ENCODE results near the gene ACTN2.

The ACTN2 gene

GRCh38 chr1:236741753-236742152 lies 55.5 kb downstream of the ACTN2 start:
- Histone ChIP-seq H3K27me3 (no peaks in the 10 kb centered on the region), H3K4me1 (no peaks in the 10 kb centered on the region), H3K36me3 (peaks cover 35 to 54% (median 52%) of the 10 kb centered on the region in 3 donors), H3K4me3 (no peak overlapping the region), H3K27ac (no peak overlapping the region), H3K9me3 (no peaks in the 10 kb centered on the region)
- intact Hi-C loops (cut with DNase I; ENCODE audit: low total_unique reads), result no loop called here
- no peak for TF ChIP-seq CTCF (IDR thresholded peaks at IDR 0.05)
- DNase-seq, result no peak

- intact Hi-C loops (cut with DNase I; ENCODE audit: low total_unique reads), result no loop called here
- H3K9me3 ChIP-seq, result no peaks in the 10 kb centered on the region
- H3K27me3 ChIP-seq, result no peaks in the 10 kb centered on the region
- no peak for TF ChIP-seq CTCF (IDR thresholded peaks at IDR 0.05)
- no peak overlapping the region for H3K27ac ChIP-seq
- no peak overlapping the region for H3K4me3 ChIP-seq
- no peaks in the 10 kb centered on the region for H3K4me1 ChIP-seq
- no peak for DNase-seq
- peaks cover 35 to 46% (median 43%) of the 10 kb centered on the region in 3 donors for H3K36me3 ChIP-seq
Measured at GRCh38 chr1:236742421-236743160, 56.3 kb downstream of the ACTN2 start.

GRCh38 chr1:236744533-236744932 lies 58.2 kb downstream of the ACTN2 start:
- H3K4me3 ChIP-seq, result no peak overlapping the region
- H3K27me3 ChIP-seq, result no peaks in the 10 kb centered on the region
- no peak overlapping the region for H3K27ac ChIP-seq
- intact Hi-C loops (cut with DNase I; ENCODE audit: low total_unique reads), result no loop called here
- no peak for DNase-seq
- H3K9me3 ChIP-seq, result no peaks in the 10 kb centered on the region
- no peak for TF ChIP-seq CTCF (IDR thresholded peaks at IDR 0.05)
- no peaks in the 10 kb centered on the region for H3K4me1 ChIP-seq
- H3K36me3 ChIP-seq, result peaks cover 30 to 57% (median 53%) of the 10 kb centered on the region in 3 donors

GRCh38 chr1:236746785-236747184 lies 60.5 kb downstream of the ACTN2 start:
- H3K27ac ChIP-seq, result no peak overlapping the region
- H3K36me3 ChIP-seq, result peaks cover 14 to 57% (median 51%) of the 10 kb centered on the region in 3 donors
- no peak for TF ChIP-seq CTCF (IDR thresholded peaks at IDR 0.05)
- DNase-seq, result no peak
- H3K4me3 ChIP-seq, result no peak overlapping the region
- intact Hi-C loops (cut with DNase I; ENCODE audit: low total_unique reads), result no loop called here
- no peaks in the 10 kb centered on the region for H3K4me1 ChIP-seq
- H3K9me3 ChIP-seq, result no peaks in the 10 kb centered on the region
- H3K27me3 ChIP-seq, result no peaks in the 10 kb centered on the region

- no peak overlapping the region for H3K27ac ChIP-seq
- no peak for TF ChIP-seq CTCF (IDR thresholded peaks at IDR 0.05)
- peaks cover 14 to 57% (median 48%) of the 10 kb centered on the region in 3 donors for H3K36me3 ChIP-seq
- H3K9me3 ChIP-seq, result no peaks in the 10 kb centered on the region
- no peak for DNase-seq
- intact Hi-C loops (cut with DNase I; ENCODE audit: low total_unique reads), result no loop called here
- no peaks in the 10 kb centered on the region for H3K27me3 ChIP-seq
- no peaks in the 10 kb centered on the region for H3K4me1 ChIP-seq
- H3K4me3 ChIP-seq, result no peak overlapping the region
Measured at GRCh38 chr1:236747311-236747985, 61.1 kb downstream of the ACTN2 start.

Data from tibial artery (tissue), 4 donors.